Bronchial epithelial cell (primary cell): ENCODE data around the gene CXCR3. TPM values are rescaled to one million over a fixed set of nuclear protein-coding genes. Genes with fewer than 3 reads are reported as not detected.
"Not testable (repeated sequence)": the region's sequence is repeated elsewhere in the genome, so short reads cannot be mapped to it uniquely, and the experiment has no call there.

Source experiments
- DNase-seq: peaks from one replicate; pipeline ENCODE4 v3.0.0-alpha.2; 2010; ENCODE audit warnings: low read depth
- FAIRE-seq: peaks from 2 replicates; lab custom pipeline; 2011; peaks lifted over from hg19 to GRCh38; lab: Jason Lieb, UNC
- H3K27me3 ChIP-seq: 2 replicates; pipeline ENCODE4 v1.5.1; 2011; ENCODE audit warnings: low read length; ENCODE audit not compliant: control insufficient read depth, insufficient read depth
- H3K36me3 ChIP-seq: 2 replicates; pipeline ENCODE4 v1.5.1; 2011; ENCODE audit warnings: low read length; ENCODE audit not compliant: control insufficient read depth, insufficient read depth
- H3K4me3 ChIP-seq: 2 replicates; pipeline ENCODE4 v1.5.1; 2011; ENCODE audit warnings: mild to moderate bottlenecking, low read depth, low read length, control low read depth
- total RNA-seq: library from RNA; depleted of rRNA; stranded (reverse); fragments of >200 nt; gene quantifications from 2 replicates; pipeline ENCODE4 v1.2.1, GENCODE V29; 2014
- TF ChIP-seq, protein P1 (sequence below): IDR thresholded peaks from 2 replicates; pipeline ENCODE4 v1.5.1; 2011; ENCODE audit warnings: mild to moderate bottlenecking, moderate library complexity, low read length, control low read depth, inconsistent platforms; ENCODE audit not compliant: insufficient read depth, severe bottlenecking

CXCR3 gene
- total RNA-seq, 1 donor from 2014 or later: not detected

DNA sequence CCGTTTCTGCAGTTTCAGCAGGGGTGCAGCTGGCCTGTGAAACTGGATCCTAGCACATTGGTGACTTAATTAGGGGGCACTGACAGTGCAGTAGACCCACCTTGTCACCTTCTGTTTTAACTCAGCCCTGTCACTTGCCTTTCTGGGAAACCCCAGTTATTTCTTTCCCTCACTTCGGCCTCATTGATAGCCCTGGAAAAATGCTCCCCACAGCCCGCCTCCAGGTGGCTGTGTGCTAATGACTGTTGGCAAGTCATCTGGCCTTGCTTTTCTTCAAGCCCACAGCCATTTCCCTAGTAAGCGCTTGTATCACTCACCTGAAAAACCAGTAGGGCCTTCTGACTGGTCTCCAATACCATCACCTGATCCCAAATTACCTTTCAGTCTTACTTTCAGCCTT lies 3.3 kb downstream of the CXCR3 start:
- DNase-seq (no peak), FAIRE-seq (no peak)
- TF ChIP-seq, protein P1, sequence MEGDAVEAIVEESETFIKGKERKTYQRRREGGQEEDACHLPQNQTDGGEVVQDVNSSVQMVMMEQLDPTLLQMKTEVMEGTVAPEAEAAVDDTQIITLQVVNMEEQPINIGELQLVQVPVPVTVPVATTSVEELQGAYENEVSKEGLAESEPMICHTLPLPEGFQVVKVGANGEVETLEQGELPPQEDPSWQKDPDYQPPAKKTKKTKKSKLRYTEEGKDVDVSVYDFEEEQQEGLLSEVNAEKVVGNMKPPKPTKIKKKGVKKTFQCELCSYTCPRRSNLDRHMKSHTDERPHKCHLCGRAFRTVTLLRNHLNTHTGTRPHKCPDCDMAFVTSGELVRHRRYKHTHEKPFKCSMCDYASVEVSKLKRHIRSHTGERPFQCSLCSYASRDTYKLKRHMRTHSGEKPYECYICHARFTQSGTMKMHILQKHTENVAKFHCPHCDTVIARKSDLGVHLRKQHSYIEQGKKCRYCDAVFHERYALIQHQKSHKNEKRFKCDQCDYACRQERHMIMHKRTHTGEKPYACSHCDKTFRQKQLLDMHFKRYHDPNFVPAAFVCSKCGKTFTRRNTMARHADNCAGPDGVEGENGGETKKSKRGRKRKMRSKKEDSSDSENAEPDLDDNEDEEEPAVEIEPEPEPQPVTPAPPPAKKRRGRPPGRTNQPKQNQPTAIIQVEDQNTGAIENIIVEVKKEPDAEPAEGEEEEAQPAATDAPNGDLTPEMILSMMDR: no peak
- H3K27me3 ChIP-seq: no peaks in the 10 kb centered on the region
- peaks cover 4% of the 10 kb centered on the region for H3K36me3 ChIP-seq
- no peak overlapping the region for H3K4me3 ChIP-seq

DNA sequence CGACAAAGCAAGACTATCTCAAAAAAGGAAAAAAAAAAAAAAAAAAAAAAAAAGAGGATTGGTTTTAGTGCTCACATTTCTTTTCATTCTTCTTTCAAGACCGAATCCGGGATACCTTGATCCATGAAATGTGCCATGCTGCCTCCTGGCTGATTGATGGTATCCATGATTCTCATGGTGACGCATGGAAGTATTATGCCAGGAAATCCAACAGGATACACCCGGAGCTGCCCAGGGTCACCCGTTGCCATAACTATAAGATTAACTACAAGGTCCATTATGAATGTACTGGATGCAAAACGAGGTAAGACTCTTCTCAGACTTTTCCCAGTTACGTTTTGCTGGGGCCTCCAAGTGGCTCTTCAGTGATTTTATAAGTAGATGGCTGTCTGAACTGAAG lies 6.1 kb downstream of the CXCR3 start:
- TF ChIP-seq, protein P1: no peak
- FAIRE-seq (no peak), DNase-seq (no peak)
- Histone ChIP-seq H3K36me3 (peaks cover 10% of the 10 kb centered on the region), H3K27me3 (no peaks in the 10 kb centered on the region), H3K4me3 (no peak overlapping the region)

DNA sequence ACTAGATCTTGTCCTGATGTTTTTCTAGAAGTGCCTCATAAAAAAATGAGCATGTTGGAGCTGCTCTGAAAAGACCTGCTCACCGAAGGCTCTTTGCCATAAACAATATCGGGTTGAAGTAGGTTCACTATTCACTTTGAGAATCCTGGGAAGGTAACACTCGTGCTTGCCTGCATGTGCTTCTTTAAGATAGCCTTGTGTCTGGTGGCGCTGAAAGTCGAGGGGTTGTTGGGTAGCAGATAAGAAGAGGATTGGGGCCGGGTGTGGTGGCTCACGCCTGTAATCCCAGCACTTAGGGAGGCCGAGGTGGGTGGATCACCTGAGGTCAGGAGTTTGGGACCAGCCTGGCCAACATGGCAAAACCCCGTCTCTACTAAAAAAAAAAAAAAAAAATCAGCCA lies 6.6 kb downstream of the CXCR3 start:
- peaks cover 11% of the 10 kb centered on the region for H3K36me3 ChIP-seq
- FAIRE-seq, H3K27me3 ChIP-seq, DNase-seq, H3K4me3 ChIP-seq: not testable (repeated sequence)

GRCh38 chrX:71609095-71609750 lies 9.1 kb downstream of the CXCR3 start:
- FAIRE-seq: no peak
- peaks cover 17% of the 10 kb centered on the region for H3K36me3 ChIP-seq
- TF ChIP-seq, protein P1: no peak

DNA sequence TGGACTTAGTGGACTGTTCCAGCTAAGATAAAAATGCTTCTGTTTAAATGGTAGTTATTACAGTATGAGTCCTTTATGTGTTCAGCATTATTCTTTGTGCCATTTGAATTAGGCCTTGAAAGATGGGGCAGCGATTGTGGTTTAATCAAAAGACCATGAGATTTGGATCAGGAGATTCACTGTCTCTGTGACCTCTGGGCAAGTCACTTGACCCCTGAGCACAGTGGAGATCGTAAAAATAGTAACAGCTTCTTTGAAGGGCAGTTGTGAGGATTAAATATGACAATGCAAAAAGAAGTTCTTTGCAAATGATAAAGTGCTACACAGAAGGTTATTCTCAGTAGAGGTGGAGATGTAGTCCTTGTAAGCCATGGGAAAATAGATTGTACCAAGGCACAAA lies 10.8 kb downstream of the CXCR3 start:
- DNase-seq: no peak
- H3K36me3 ChIP-seq: peaks cover 15% of the 10 kb centered on the region
- H3K27me3 ChIP-seq: no peaks in the 10 kb centered on the region
- TF ChIP-seq, protein P1: no peak
- no peak overlapping the region for H3K4me3 ChIP-seq
- FAIRE-seq: no peak

More at GRCh38 chrX:71609095-71609750, 9.1 kb downstream of the CXCR3 start:
- DNase-seq: no peak
- no peak overlapping the region for H3K4me3 ChIP-seq
- H3K27me3 ChIP-seq: no peaks in the 10 kb centered on the region

DNA sequence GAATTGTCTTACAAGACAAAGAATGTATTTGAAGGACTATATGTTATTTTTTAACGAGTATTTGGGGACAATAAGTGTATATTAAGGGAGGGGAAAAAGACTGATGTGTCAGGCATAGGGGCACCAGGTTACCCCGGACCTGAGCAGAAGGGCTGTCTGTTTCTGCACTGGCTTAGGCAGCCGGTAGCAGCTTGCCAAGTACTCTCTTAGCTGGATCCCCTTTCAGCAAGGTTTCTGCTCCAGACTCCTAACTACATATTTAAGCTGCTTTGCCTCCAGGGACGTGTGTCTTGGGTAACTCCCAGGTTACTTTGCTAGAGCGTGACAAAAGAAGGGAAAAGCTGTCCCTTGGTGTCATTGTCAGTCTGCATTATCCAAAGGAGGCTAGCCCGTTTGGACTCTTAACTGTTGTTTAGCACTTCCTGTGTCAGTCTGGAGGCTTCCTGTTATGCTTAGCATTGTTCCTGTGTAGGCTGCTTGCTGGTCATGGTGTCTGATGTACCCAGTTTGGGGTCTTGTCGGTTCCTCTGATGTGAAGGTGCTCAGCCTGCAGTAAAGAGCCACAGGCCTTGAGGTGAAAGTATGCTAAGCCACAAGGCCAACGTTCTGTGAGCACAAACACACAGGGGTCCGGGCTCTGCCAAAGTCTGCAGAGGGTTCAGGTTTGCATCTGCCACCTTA lies 11.6 kb downstream of the CXCR3 start:
- Histone ChIP-seq H3K36me3 (peaks cover 15% of the 10 kb centered on the region), H3K4me3 (no peak overlapping the region), H3K27me3 (no peaks in the 10 kb centered on the region)
- DNase-seq (no peak), FAIRE-seq (no peak)
- TF ChIP-seq, protein P1: no peak
